Thoracic aorta (tissue), 2 donors: ENCODE data around the gene SFI1. TPM values are rescaled to one million over a fixed set of nuclear protein-coding genes. Genes with fewer than 3 reads are reported as not detected.

Experiments used
- ATAC-seq: fragments of 150-250 bp; one replicate; pipeline ENCODE4 v1.8.0; 2017; ENCODE audit warnings: low read depth; ENCODE audit not compliant: insufficient number of reproducible peaks, low FRiP score
- DNase-seq: peaks from one replicate; pipeline ENCODE4 v3.0.0-alpha.2; 2020; ENCODE audit warnings: low spot score
- H3K27ac ChIP-seq, 2 donors: fragments of 200-600 bp; sonication (generic); 1 replicate in 1 of 2; 2 replicates in 1 of 2; pipeline ENCODE4 v1.5.1; 2016; ENCODE audit warnings: mild to moderate bottlenecking in 2 of 2, moderate library complexity in 2 of 2
- H3K27me3 ChIP-seq: fragments of 200-600 bp; sonication (generic); replicated peaks from 2 replicates; pipeline ENCODE4 v1.6.0; 2016; ENCODE audit warnings: mild to moderate bottlenecking; ENCODE audit not compliant: insufficient read depth
- H3K36me3 ChIP-seq: fragments of 200-600 bp; sonication (generic); one replicate; pipeline ENCODE4 v1.5.1; 2016
- H3K4me1 ChIP-seq, 2 donors: fragments of 200-600 bp; sonication (generic); 1 replicate in 1 of 2; 2 replicates in 1 of 2; pipeline versions ENCODE4 v1.5.1 to v1.6.0; 2016; ENCODE audit warnings: low read depth in 2 of 2, mild to moderate bottlenecking in 1 of 2; ENCODE audit not compliant: control insufficient read depth in 1 of 2
- H3K4me3 ChIP-seq: fragments of 200-600 bp; sonication (generic); 2 replicates; pipeline ENCODE4 v1.5.1; 2016; ENCODE audit warnings: mild to moderate bottlenecking
- H3K9me3 ChIP-seq: fragments of 200-600 bp; sonication (generic); 2 replicates; pipeline ENCODE4 v1.5.1; 2016
- total RNA-seq, 2 donors: library from RNA; depleted of rRNA; stranded (reverse); fragments of >200 nt; gene quantifications; one replicate each; pipeline versions ENCODE4 v1.1.0 to v1.2.3, GENCODE V29; 2016
- TF ChIP-seq, protein P1 (sequence below): fragments of 200-600 bp; sonication (generic); IDR thresholded peaks from one replicate; pipeline ENCODE4 v1.5.1; 2019; ENCODE audit warnings: antibody characterized with exemption

SFI1 gene
- total RNA-seq, 2 donors from 2014 or later = 25.0 to 59.9 TPM

GRCh38 chr22:31622980-31623379 lies 126.6 kb downstream of the SFI1 start:
- Histone ChIP-seq H3K4me1 (peaks cover 2 to 25% of the 10 kb centered on the region in 2 donors), H3K27me3 (no peaks in the 10 kb centered on the region), H3K27ac (no peak overlapping the region), H3K4me3 (no peak overlapping the region), H3K36me3 (peaks cover 29% of the 10 kb centered on the region), H3K9me3 (no peaks in the 10 kb centered on the region)
- DNase-seq (no peak), ATAC-seq (no peak)
- TF ChIP-seq, protein P1, sequence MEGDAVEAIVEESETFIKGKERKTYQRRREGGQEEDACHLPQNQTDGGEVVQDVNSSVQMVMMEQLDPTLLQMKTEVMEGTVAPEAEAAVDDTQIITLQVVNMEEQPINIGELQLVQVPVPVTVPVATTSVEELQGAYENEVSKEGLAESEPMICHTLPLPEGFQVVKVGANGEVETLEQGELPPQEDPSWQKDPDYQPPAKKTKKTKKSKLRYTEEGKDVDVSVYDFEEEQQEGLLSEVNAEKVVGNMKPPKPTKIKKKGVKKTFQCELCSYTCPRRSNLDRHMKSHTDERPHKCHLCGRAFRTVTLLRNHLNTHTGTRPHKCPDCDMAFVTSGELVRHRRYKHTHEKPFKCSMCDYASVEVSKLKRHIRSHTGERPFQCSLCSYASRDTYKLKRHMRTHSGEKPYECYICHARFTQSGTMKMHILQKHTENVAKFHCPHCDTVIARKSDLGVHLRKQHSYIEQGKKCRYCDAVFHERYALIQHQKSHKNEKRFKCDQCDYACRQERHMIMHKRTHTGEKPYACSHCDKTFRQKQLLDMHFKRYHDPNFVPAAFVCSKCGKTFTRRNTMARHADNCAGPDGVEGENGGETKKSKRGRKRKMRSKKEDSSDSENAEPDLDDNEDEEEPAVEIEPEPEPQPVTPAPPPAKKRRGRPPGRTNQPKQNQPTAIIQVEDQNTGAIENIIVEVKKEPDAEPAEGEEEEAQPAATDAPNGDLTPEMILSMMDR = no peak

DNA sequence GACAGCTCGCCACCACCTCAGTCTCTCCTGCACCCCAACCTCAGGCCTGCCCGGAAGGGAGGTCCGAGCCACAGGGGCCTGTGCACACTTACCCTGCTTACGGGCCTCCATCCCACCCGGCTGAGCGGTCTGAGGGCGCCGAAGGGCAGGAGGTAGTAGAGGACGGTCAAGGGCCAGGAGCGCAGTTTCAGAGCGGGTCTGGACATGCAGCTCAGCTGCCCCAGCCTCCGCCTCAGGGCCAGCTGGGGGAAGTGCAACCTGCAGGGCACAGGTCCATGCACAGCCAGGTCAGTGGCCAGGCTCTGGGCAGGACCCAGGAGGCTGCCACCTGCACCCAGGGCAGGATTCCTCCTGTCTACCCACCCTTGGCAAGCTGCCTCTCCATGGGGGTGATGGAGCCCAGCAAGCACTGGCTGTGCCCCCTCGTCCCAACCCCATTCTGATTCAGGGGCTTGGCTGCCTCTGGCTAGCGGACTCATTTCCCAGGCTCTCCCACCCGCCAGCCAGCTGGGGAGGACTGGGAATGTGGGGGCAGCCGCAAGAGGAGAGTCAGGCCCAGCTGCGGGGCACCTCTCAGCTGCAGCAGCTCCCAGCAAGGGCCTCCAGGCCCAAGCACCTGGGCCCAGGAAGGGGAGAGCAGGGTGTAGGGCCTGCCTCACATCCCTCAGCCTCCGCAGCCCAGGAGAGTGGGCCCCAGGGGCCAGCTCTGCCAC lies 127.4 kb downstream of the SFI1 start:
- Histone ChIP-seq H3K9me3 (no peaks in the 10 kb centered on the region), H3K27ac (no peak overlapping the region), H3K4me3 (no peak overlapping the region), H3K27me3 (no peaks in the 10 kb centered on the region), H3K36me3 (peaks cover 25% of the 10 kb centered on the region), H3K4me1 (peaks cover 2 to 27% of the 10 kb centered on the region in 2 donors)
- DNase-seq (no peak), ATAC-seq (no peak)
- TF ChIP-seq, protein P1 = no peak

GRCh38 chr22:31625257-31625640 lies 128.9 kb downstream of the SFI1 start:
- H3K4me3 ChIP-seq = peak overlapping the region; percentile 5
- TF ChIP-seq, protein P1 = no peak

DNA sequence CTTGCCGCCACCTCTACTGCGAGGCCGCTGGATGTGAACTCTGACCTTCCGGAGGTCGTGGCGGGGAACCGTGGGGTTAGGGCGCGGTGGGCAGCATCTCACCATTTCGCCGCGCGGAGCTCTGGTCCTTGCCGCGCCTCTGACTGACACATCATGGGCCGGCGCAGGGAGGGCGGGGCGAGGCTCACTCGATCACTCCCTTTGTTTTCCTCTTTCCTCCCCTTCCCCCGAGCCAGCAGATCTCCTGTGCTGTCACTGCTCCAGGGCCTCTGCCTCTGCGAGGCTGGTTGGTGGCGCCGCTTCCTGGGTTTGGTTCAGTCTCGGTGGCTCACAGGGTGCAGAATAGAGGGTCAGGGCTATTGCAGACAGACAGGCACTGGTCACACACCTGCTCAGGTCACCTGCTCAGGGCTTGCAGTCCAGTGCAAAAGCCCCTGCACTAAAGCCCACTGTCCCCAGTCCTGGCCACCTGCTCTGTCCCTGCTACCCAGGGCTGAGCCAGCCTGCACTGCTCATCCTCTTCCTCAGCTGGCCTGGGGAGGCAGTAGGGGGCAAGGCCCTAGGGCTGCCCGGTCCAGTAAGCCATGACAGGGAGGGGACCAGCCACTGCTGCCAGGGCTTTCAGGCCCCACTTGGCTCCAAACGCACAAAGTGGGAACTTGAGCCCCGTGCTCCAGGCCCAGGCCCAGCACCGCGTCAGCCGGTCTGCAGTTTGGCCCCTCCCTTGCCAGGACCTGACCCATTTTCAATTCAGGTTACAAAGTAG lies 129.5 kb downstream of the SFI1 start:
- Histone ChIP-seq H3K36me3 (peaks cover 7% of the 10 kb centered on the region), H3K9me3 (no peaks in the 10 kb centered on the region), H3K4me3 (peak overlapping the region; percentile 5), H3K27me3 (no peaks in the 10 kb centered on the region), H3K4me1 (peaks cover 9 to 42% of the 10 kb centered on the region in 2 donors), H3K27ac (peak overlapping the region; percentile 10 to 11)
- ATAC-seq = no peak
- TF ChIP-seq, protein P1 = no peak
- no peak for DNase-seq

More at GRCh38 chr22:31625257-31625640, 128.9 kb downstream of the SFI1 start:
- Histone ChIP-seq H3K9me3 (no peaks in the 10 kb centered on the region), H3K27me3 (no peaks in the 10 kb centered on the region), H3K4me1 (peaks cover 9 to 42% of the 10 kb centered on the region in 2 donors), H3K27ac (no peak overlapping the region), H3K36me3 (peaks cover 13% of the 10 kb centered on the region)
- ATAC-seq (no peak), DNase-seq (no peak)

- no peak for ATAC-seq
- no peak for DNase-seq
- Histone ChIP-seq H3K27me3 (no peaks in the 10 kb centered on the region), H3K4me1 (peaks cover 13 to 42% of the 10 kb centered on the region in 2 donors), H3K4me3 (no peak overlapping the region), H3K27ac (peak overlapping the region in 1 of 2 donors; percentile 27), H3K36me3 (peaks cover 7% of the 10 kb centered on the region), H3K9me3 (no peaks in the 10 kb centered on the region)
- TF ChIP-seq, protein P1 = no peak
Measured at GRCh38 chr22:31626427-31627150, 130.3 kb downstream of the SFI1 start.
